GM12872 (cell line): Measurements from ENCODE around the gene HAPLN3.

ENCODE experiments used
- TF ChIP-seq, protein P1 (sequence below): IDR thresholded peaks from 3 replicates; pipeline ENCODE4 v1.5.1; 2011; ENCODE audit warnings: low read depth, mild to moderate bottlenecking, low read length, moderate library complexity; ENCODE audit not compliant: insufficient read depth

HAPLN3 gene

DNA sequence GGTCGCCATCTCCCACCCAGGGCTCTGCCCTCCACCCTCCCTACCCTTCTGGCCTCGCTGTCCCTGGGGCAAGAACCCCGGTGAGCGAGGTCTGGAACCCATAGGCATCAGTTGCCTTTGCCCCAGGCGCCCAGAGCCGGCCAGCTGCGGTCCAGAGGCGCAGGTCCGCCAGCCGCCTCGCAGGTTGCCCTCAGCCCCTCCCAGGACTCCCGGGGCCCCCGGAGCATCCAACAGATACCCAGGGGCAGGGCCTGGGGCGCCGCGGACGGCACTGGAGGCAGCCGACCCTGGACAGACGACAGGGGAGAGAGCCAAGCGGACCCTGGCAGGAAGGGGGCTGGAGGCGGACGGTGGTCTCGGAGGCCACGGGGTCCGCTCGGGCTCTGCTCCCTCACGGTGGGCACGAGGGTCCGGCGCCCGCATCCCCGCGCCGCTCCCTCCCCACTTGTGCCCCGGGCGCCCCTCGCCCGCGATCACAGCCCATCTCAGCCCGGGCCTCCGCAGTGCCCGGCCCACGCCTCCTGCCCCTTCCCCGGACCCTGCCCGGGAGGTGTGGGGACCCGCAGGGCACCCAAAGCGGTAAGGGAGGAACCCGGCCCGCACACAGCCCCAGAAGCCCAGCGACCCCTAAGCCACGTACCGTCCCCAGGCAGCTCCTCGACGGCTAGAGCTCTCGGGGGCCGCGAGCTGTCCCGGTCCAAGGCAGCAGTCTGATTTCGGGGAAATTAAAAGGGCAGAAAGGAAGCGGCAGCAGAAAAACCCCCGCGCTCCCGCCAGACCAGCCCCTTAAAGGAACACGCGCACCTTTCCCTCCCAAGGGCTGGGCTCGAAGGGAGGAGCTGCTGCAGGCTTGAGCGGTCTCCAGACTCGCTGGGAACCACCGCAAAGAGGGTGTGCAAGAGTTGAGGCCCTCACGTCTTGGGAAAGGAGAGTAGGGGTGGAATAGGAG lies at the start of gene HAPLN3:
Gene HAPLN3 (minus strand): TSS at position 726 of the 949 bp plus-strand sequence. CDS start 8,246 bp downstream, outside the sequence.
- TF ChIP-seq, protein P1, sequence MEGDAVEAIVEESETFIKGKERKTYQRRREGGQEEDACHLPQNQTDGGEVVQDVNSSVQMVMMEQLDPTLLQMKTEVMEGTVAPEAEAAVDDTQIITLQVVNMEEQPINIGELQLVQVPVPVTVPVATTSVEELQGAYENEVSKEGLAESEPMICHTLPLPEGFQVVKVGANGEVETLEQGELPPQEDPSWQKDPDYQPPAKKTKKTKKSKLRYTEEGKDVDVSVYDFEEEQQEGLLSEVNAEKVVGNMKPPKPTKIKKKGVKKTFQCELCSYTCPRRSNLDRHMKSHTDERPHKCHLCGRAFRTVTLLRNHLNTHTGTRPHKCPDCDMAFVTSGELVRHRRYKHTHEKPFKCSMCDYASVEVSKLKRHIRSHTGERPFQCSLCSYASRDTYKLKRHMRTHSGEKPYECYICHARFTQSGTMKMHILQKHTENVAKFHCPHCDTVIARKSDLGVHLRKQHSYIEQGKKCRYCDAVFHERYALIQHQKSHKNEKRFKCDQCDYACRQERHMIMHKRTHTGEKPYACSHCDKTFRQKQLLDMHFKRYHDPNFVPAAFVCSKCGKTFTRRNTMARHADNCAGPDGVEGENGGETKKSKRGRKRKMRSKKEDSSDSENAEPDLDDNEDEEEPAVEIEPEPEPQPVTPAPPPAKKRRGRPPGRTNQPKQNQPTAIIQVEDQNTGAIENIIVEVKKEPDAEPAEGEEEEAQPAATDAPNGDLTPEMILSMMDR: no peak

- TF ChIP-seq, protein P1: no peak
Observed at GRCh38 chr15:88940110-88940675, 44.8 kb upstream of the HAPLN3 start.

DNA sequence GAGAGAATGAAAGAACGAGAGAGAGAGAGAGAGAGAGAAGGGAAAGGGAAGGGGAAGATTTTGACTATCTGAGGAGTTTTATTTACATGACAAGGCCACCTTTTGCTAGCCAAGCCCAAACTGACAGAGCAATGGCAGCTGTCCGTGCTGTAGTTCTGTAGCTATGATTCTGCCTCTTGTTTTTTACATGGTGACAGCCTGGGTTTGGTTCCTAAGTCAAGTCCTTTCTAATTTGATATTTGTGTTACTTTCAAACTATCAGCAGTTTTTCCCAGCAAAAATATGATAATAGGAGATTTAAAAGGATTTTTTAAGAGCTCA lies 44.1 kb upstream of the HAPLN3 start:
- TF ChIP-seq, protein P1: no peak

DNA sequence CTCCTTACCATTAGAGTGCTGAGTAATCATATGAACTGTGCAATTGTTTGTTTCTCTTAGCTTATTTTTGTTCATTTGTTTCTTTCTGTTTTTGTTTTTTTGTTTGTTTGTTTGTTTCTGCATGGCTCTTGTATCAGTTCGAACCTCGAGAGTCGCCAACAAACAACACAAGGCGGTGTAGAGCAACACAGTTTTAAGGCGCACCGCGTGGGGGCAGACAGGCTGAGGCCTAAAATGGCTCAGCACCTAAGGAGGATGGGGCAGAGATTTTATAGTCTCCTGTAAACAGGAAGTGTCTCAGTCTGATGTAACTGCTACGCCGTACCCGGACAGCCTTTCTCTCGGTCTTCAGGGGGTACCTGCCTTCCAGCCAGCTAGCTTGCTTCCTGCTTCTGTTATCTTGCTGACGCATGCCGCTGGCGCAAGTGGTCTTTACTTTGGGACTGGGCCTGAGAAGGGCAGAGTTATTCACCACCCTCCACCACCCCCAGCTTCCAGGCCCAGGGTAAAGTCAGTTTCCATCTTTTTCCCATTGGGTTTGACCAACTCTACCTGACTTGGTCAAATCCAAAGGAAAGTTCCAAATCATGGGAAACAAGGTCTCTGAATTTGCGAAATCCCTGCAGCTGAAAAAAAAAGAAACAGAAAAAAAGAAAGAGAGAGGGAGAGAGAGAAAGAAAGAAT lies 43.6 kb upstream of the HAPLN3 start:
- TF ChIP-seq, protein P1: no peak

DNA sequence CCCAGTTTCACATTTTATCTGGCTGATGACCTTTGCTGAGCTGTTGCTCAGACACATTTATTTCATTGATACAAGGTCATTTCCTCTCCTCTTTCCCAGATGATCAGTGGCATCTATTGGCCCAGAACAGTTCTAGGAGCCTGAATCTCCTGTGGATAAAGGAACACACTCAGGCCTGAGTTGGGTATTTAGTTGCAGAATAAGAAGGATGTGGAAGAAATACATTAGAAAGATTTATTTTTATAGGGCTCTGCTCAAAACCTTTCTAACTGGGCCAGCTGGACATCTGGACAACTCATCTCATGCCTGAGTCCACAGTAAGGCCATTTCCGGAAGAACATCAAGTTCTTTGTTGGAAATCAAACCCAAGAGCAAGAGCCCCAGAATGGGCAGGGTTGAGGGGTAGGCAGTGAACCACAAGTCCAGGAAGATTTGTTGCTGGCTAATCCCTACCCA lies 37.6 kb upstream of the HAPLN3 start:
- TF ChIP-seq, protein P1: no peak

DNA sequence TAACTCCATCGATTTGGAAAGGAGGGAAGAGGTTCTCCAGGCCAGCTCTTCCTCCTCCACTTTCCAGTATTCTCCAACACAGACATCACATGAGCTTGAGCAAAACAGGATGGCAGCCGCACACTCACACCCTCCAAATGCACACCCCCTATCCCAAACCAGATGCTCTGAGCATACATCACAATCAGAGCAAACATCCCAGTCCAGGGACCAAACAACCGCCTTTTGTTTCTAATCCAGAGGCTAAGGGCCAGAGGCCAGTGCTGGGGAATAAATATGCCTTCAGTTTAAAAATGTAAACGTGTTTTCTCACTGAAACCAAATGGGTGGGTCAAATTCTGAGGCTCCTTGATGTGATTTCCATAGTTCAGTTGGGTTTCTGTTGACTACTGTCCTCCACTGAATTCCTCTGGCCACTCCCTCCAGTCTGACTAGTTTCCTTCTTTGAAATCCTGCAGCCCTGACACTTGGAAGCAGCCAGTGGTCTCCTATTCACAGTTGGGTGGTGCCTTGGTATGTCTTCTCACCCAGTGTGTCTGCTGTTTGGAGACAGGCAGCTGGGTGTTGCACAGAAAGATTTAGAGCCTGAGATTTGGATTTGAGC lies 37.0 kb upstream of the HAPLN3 start:
- TF ChIP-seq, protein P1: no peak

- TF ChIP-seq, protein P1: no peak
Observed at GRCh38 chr15:88930579-88930978, 35.2 kb upstream of the HAPLN3 start.
